NB4 (cell line): Measurements from ENCODE around the gene DCLK1.

Experiments
- MYC ChIP-seq: IDR thresholded peaks from 2 replicates; pipeline ENCODE4 v1.6.1; 2011; ENCODE audit warnings: low read depth, low read length
- POLR2A ChIP-seq: IDR thresholded peaks from 2 replicates; pipeline ENCODE4 v1.6.1; 2011; ENCODE audit warnings: mild to moderate bottlenecking; ENCODE audit not compliant: insufficient read length; ENCODE audit errors: extremely low read depth
- TF ChIP-seq, protein P1 (sequence below): IDR thresholded peaks from one replicate; pipeline ENCODE4 v1.5.1; 2012; ENCODE audit warnings: low read depth, low read length
- TF ChIP-seq, protein P2 (sequence below): IDR thresholded peaks from 2 replicates; pipeline ENCODE4 v1.6.1; 2011; ENCODE audit warnings: low read depth, low read length

DNA sequence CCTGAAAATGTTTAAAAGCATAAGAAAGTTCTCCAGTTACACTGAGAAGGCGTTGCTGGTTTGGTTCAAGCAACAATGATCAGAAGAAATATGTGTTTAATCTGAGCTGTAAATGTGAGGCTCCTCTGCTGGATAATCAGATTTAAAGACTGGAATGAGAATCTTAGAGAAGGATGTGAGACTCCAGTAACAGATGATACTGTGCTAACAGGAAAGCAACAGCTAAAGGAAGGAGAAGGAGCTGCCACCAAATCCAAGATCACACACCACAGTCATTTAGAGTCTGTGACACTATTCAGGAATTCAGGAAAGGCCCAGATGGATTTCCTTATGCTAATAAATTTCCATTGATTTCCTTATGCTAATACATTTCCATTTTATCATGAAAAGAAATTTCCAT, 16.9 kb downstream of the DCLK1 start:
- TF ChIP-seq, protein P1, sequence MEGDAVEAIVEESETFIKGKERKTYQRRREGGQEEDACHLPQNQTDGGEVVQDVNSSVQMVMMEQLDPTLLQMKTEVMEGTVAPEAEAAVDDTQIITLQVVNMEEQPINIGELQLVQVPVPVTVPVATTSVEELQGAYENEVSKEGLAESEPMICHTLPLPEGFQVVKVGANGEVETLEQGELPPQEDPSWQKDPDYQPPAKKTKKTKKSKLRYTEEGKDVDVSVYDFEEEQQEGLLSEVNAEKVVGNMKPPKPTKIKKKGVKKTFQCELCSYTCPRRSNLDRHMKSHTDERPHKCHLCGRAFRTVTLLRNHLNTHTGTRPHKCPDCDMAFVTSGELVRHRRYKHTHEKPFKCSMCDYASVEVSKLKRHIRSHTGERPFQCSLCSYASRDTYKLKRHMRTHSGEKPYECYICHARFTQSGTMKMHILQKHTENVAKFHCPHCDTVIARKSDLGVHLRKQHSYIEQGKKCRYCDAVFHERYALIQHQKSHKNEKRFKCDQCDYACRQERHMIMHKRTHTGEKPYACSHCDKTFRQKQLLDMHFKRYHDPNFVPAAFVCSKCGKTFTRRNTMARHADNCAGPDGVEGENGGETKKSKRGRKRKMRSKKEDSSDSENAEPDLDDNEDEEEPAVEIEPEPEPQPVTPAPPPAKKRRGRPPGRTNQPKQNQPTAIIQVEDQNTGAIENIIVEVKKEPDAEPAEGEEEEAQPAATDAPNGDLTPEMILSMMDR, result no peak
- TF ChIP-seq, protein P2, sequence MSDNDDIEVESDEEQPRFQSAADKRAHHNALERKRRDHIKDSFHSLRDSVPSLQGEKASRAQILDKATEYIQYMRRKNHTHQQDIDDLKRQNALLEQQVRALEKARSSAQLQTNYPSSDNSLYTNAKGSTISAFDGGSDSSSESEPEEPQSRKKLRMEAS, result no peak
- no peak for TF ChIP-seq POLR2A
- no peak for TF ChIP-seq MYC
